Fibroblast of villous mesenchyme (primary cell): ENCODE measurements around the gene HOXB5. TPM values are rescaled to one million over a fixed set of nuclear protein-coding genes. Genes with fewer than 3 reads are reported as not detected.

ENCODE experiments used
- DNase-seq: peaks from one replicate; pipeline ENCODE4 v3.0.0-alpha.2; 2010; ENCODE audit warnings: low read depth
- H3K4me3 ChIP-seq: 2 replicates; pipeline ENCODE4 v1.5.1; 2011; ENCODE audit warnings: low read depth, mild to moderate bottlenecking, low read length
- CTCF ChIP-seq: IDR thresholded peaks from 2 replicates; pipeline ENCODE4 v1.5.1; 2012; ENCODE audit warnings: low read depth, mild to moderate bottlenecking, low read length; ENCODE audit not compliant: insufficient read depth
- total RNA-seq: library from RNA; depleted of rRNA; stranded (reverse); fragments of >200 nt; gene quantifications from 2 replicates; pipeline ENCODE4 v1.2.3, GENCODE V29; 2012

HOXB5 gene
- total RNA-seq, 1 donor = 0.43 TPM

- H3K4me3 ChIP-seq = no peak overlapping the region
Measured at GRCh38 chr17:48548523-48549280, 44.9 kb downstream of the HOXB5 start.

GRCh38 chr17:48547808-48548522, 45.6 kb downstream of the HOXB5 start:
- peak overlapping the region; percentile 21 for H3K4me3 ChIP-seq
- DNase-seq = peak; percentile 63
- TF ChIP-seq CTCF = no peak

More at GRCh38 chr17:48548523-48549280, 44.9 kb downstream of the HOXB5 start:
- no peak for TF ChIP-seq CTCF
- DNase-seq = no peak

GRCh38 chr17:48546924-48547807, 46.4 kb downstream of the HOXB5 start:
- TF ChIP-seq CTCF = no peak
- DNase-seq = peak; percentile 76
- peak overlapping the region; percentile 23 for H3K4me3 ChIP-seq

- H3K4me3 ChIP-seq = peak overlapping the region; percentile 23
- DNase-seq = peak; percentile 34
- no peak for TF ChIP-seq CTCF
Measured at GRCh38 chr17:48546137-48546923, 47.2 kb downstream of the HOXB5 start.

- no peak for DNase-seq
- H3K4me3 ChIP-seq = no peak overlapping the region
- no peak for TF ChIP-seq CTCF
Measured at GRCh38 chr17:48545539-48545938, 48.0 kb downstream of the HOXB5 start.

GRCh38 chr17:48545022-48545375, 48.6 kb downstream of the HOXB5 start, which contains the start of gene HOXB2:
Gene HOXB2 (minus strand): TSS chr17:48545109. CDS start chr17:48544911, 198 bp downstream.
- peak within 1 kb of the TSS; percentile 72 for H3K4me3 ChIP-seq
- no peak for TF ChIP-seq CTCF
- no peak for DNase-seq
